LHCN-M2 (cell line): ENCODE results near the gene RASL10B. TPM values are rescaled to one million over a fixed set of nuclear protein-coding genes. Genes with fewer than 3 reads are reported as not detected.
"Not testable (repeated sequence)": the region's sequence is repeated elsewhere in the genome, so short reads cannot be mapped to it uniquely, and the experiment has no call there.

Experiments
- DNase-seq: peaks from one replicate; pipeline ENCODE4 v3.0.0-alpha.2; 2012; ENCODE audit warnings: low read depth
- polyA plus RNA-seq: library from polyadenylated mRNA; unstranded; fragments of >200 nt; gene quantifications from one replicate; pipeline ENCODE4 v1.2.1, GENCODE V29; 2012; ENCODE audit warnings: missing spikeins
- total RNA-seq: library from RNA; depleted of rRNA; stranded (reverse); fragments of >200 nt; gene quantifications from 2 replicates; pipeline ENCODE4 v1.2.3, GENCODE V29; 2014; rRNA removed

Gene RASL10B
- 0.32 and 0.63 TPM in 2 replicates for total RNA-seq
- 0.74 TPM for polyA plus RNA-seq

GRCh38 chr17:35731239-35731916, at the start of gene RASL10B:
Gene RASL10B, plus strand, starts transcription at chr17:35731639. Its CDS starts 3,546 bp downstream, at chr17:35735185.
- peak; percentile 19 for DNase-seq

DNA sequence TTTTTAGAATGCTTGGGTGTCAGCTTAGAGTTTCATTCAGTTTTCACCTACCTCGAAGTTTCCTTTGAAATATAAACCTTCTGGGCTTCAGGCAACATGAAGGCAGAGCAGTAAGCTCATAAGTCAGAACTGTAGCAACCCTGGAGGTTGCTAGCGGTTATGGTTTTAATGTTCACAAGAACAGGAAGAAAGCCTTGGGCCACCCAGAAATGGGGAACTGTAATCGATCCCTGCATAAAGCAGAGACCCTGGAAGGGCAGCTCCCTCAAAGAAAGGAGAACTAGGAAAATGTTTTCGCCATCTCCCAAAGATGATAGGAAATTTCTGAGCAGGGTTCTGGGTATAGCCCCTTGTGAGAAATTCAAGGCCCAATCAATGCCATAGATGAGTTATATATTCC, 47.8 kb upstream of the RASL10B start:
- DNase-seq: no peak

GRCh38 chr17:35684055-35684802, 47.2 kb upstream of the RASL10B start:
- peak; percentile 36 for DNase-seq

DNA sequence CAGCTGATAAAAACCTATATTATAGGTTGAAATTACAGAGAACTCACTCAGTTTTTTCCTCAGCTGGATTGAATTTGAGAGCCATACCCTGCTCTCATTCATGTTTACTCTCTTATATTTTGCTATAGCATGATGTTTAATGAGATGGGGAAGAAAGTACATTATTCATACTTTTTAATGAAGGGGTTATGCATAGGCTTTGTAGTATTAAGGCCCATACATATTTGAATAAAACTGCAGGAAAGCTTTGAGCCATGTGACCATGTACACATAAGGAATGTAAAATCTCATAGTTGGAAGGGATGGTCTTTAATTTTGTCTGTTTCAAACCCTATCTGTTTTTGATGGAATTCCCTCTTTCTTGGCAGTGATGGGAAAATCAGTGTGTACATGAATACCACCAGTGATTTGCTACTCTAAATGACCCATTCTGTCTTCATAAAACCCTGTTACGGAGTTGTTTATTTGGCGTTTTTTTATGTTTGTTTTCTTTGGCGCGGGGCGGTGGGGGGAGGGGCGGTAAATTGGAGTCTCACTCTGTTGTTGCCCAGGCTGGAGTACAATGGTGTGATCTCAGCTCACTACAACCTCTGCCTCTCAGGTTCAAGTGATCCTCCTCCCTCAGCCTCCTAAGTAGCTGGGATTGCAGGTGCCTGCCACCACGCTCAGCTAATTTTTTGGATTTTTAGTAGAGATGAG, 38.8 kb upstream of the RASL10B start:
- DNase-seq: no peak

DNA sequence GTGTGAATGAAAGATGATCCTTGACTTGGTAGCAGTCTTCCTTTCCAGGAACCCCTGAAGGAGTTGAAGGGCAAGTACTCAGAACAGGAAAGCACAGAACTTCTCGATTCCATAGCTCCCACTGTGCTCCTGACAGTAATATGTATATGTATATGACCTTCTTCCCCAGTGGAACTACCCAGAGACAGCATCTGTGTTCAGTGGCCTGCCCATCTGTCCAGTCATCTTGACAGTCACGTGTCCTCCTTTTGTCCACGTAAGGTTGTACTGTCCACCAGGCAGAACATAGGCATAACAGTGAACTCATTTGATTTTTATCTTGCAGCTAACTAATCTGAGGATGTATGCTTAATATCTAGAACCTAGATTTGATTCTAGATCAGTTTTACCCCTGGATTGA, 37.8 kb upstream of the RASL10B start:
- no peak for DNase-seq

GRCh38 chr17:35694906-35695305, 36.5 kb upstream of the RASL10B start:
- no peak for DNase-seq

- no peak for DNase-seq
Measured at GRCh38 chr17:35695613-35696012, 35.8 kb upstream of the RASL10B start.

- DNase-seq: no peak
Measured at GRCh38 chr17:35698800-35699199, 32.6 kb upstream of the RASL10B start.

- peak; percentile 38 for DNase-seq
Measured at GRCh38 chr17:35700150-35700549, 31.3 kb upstream of the RASL10B start.

DNA sequence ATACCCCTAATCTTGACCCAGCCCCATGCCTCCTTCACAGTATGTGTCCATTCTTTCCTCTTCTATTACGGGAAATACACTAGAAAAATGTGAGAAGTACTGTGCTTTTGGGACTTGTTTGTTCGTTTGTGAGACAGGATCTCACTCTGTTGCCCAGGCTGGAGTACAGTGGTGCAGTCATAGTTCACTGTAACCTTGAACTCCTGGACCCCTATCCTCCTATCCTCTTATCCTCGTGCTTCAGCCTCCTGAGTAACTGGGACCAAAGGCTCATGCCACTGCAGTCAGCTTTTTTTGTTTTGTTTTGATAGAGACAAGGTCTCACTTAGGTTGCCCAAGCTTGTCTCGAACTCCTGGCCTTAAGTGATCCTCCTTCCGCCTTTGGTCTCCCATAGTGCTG, 29.9 kb upstream of the RASL10B start:
- DNase-seq: no peak

DNA sequence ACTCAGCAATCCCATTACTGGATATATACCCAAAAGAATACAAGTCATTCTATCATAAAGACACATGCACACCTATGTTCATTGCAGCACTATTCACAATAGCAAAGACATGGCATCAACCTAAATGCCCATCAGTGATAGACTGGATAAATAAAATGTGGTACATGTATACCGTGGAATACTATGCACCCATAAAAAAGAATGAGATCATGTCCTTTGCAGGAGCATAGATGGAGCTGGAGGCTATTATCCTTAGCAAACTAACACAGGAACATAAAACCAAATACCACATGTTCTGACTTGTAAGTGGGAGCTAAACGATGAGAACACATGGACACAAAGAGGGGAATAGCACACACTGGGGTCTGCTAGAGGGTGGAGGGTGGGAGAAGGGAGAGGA, 28.1 kb upstream of the RASL10B start:
- DNase-seq: not testable (repeated sequence)

DNA sequence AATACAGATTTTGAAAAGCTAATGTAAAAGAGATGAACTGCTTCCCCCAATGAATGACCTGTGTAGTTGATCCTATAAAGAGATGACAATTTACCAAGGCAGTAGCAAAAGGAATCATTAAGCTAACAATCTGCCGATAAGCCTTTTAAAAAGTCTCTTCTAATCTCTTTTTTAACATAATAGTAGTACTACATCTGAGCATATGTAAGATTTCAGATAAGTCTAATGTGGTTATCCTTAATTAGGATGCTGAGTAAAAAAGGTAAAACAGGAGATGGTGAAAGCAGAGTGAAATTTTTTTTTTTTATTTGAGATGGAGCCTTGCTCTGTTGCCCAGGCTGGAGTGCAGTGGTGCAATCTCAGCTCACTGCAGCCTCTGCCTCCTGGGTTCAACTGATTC, 26.2 kb upstream of the RASL10B start:
- DNase-seq: no peak

- no peak for DNase-seq
Measured at GRCh38 chr17:35705705-35706104, 25.7 kb upstream of the RASL10B start.

DNA sequence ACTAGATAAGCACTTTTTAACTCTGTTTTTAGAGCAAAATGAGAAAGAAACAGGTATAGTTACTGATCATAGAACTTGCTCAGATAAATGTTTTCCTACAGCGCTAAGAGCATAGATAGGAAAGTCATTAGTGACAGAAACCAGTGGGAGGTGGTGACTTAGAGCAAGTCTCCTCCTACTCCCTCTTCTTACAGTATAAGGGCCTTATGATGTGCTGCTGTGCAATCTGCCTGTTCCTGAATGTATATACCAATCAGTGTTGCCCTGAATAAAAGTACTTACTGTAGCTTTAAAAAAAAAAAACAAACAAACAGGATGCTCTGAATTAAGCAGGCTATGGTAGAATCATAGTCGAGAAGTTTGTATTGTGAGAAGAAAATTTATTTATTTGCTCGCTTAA, 23.3 kb upstream of the RASL10B start:
- no peak for DNase-seq

GRCh38 chr17:35708951-35709350, 22.5 kb upstream of the RASL10B start:
- no peak for DNase-seq

GRCh38 chr17:35709874-35710273, 21.6 kb upstream of the RASL10B start:
- DNase-seq: no peak

DNA sequence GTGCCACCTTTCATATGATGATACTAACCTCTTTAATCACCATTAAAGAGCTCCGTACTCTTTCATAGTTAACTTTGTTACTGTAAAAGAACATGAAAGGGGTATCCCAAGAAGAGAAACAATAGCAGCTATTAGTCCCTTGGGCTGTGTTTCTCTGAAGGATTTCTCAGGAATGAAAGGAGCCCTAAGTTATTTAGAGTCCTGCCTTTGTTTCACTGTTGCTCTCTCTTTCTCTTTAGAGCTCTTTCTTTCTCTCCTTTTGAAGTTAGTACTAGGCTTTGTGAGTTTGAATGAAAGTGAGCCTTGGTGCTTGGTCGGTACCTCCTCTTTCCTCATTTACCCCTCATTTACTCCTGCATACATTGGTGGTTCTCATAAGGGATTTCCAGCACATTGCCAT, 20.5 kb upstream of the RASL10B start:
- no peak for DNase-seq

DNA sequence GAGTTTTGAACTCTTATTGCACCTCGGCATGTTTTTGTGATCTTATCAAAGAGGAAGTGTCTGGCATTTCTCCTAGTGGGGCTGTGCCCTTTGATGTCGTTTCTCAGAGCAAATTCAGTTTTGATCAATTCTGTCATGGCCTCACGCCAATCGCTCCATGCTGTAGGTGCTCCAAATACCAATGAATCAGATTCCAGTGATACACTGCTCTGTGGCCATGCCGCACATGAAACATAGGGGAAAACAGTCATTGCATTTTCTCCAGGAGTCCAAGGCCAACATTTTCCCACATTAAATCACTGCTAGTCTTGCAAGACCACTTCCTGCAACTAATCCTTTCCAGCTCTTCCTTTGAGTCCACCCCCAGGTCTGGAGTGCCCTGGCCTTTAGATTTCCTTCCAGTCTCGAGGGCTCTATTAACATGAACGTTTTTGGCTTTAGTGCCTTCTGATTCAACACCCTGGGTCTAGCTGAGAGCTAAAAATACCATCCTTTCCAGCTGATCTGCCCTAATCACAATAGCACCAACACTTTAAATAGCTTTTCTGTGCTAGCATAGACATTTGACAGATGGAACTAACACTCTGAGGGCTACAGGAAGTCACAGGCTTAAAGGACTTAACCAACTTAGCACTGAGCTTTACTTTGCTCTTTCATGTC, 18.2 kb upstream of the RASL10B start:
- DNase-seq: peak; percentile 84

DNA sequence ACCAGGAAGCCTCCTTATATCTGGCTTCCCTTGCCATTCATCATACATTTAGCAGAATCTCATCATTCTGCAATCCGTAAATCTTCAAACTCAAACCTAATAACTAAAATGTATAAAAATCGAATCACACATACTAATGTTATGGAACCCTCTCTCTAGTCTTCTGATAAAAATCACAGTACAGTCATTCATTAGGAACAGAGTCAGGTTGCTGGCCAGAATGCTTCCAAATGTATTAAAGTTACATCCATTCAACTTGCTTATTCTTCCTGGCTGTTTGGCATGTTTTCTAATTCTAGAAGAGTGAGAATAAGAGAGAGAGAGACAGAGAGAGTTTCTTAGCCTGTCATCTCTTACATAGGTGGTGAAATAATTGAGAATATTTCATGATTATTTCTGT, 16.5 kb upstream of the RASL10B start:
- no peak for DNase-seq

GRCh38 chr17:35715416-35715815, 16.0 kb upstream of the RASL10B start:
- DNase-seq: no peak

- DNase-seq: no peak
Measured at GRCh38 chr17:35716173-35716572, 15.3 kb upstream of the RASL10B start.

DNA sequence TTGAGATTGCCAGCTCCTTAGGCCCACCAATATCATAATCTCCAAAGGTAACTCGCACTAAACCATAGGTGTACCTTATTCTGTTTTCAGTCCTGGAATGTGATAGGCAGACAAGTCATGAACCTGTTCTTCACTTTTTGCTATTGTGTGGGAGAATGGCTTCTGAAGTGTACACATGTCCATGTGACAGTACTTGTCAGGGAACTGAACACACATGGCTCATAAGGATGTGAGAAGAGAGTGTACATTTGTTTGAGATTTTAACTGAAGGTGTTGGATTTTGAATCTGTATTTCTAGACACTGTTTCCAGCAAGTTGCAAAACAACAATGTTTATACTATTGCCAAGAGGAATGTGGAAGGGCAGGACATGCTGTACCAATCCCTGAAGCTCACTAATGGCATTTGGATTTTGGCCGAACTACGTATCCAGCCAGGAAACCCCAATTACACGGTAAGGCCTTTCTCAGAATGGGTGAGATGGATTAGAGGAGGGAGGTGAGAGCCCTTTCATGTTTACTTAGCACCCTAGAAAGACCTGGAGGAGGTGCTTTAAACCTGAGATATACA, 14.5 kb upstream of the RASL10B start:
- DNase-seq: no peak
